ENCODE measurements around the gene RPL10A. TPM values are rescaled to one million over a fixed set of nuclear protein-coding genes. Genes with fewer than 3 reads are reported as not detected.

The RPL10A gene
- total and polyA plus RNA-seq, 5 donors = 608 to 717 (median 617) TPM

GRCh38 chr6:35486005-35486925, 18.1 kb downstream of the RPL10A start:
- H3K27ac ChIP-seq (ENCODE audit: low read length) = peak overlapping the region; percentile 1
- intact Hi-C loops (cut with DNase I) = no loop called here
- 53% methylated on average over 61 of the region's 61 CpGs for WGBS
- no peak overlapping the region for H3K4me3 ChIP-seq (ENCODE audit: low read length)
- DNase-seq = peak; percentile 71 to 89 (median 86)
- peak; percentile 28 to 49 for ATAC-seq
- H3K4me1 ChIP-seq (ENCODE audit: control insufficient read depth, insufficient read depth, low read length) = peaks cover 11% of the 10 kb centered on the region
- no peaks in the 10 kb centered on the region for H3K9me3 ChIP-seq (ENCODE audit: control insufficient read depth, low read length)
- no peaks in the 10 kb centered on the region for H3K27me3 ChIP-seq (ENCODE audit: control insufficient read depth, insufficient read depth)

- intact Hi-C loops (cut with DNase I) = no loop called here
- Histone ChIP-seq H3K4me3 (ENCODE audit: low read length) (no peak overlapping the region), H3K27me3 (ENCODE audit: control insufficient read depth, insufficient read depth) (no peaks in the 10 kb centered on the region), H3K27ac (ENCODE audit: low read length) (peak overlapping the region; percentile 15), H3K9me3 (ENCODE audit: control insufficient read depth, low read length) (no peaks in the 10 kb centered on the region), H3K4me1 (ENCODE audit: control insufficient read depth, insufficient read depth, low read length) (peaks cover 11% of the 10 kb centered on the region)
- ATAC-seq (no peak), DNase-seq (no peak)
- WGBS = 43% methylated on average over 9 of the region's 9 CpGs
These were observed 19.7 kb downstream of the RPL10A start for GRCh38 chr6:35487658-35488516.

GRCh38 chr6:35488517-35488862, 20.3 kb downstream of the RPL10A start:
- no peaks in the 10 kb centered on the region for H3K27me3 ChIP-seq (ENCODE audit: control insufficient read depth, insufficient read depth)
- no peak overlapping the region for H3K27ac ChIP-seq (ENCODE audit: low read length)
- H3K4me1 ChIP-seq (ENCODE audit: control insufficient read depth, insufficient read depth, low read length) = peaks cover 11% of the 10 kb centered on the region
- intact Hi-C loops (cut with DNase I) = no loop called here
- WGBS = 72% methylated on average over 9 of the region's 9 CpGs
- no peaks in the 10 kb centered on the region for H3K9me3 ChIP-seq (ENCODE audit: control insufficient read depth, low read length)
- ATAC-seq (no peak), DNase-seq (peak in 1 of 3 donors; percentile 11)
- H3K4me3 ChIP-seq (ENCODE audit: low read length) = no peak overlapping the region

GRCh38 chr6:35489066-35489465, 20.9 kb downstream of the RPL10A start:
- DNase-seq = peak in 1 of 3 donors; percentile 18
- intact Hi-C loops (cut with DNase I) = no loop called here
- no peak overlapping the region for H3K4me3 ChIP-seq (ENCODE audit: low read length)
- 86% methylated on average over 1 of the region's 1 CpG for WGBS
- peak overlapping the region; percentile 14 for H3K27ac ChIP-seq (ENCODE audit: low read length)
- no peak for ATAC-seq
- H3K4me1 ChIP-seq (ENCODE audit: control insufficient read depth, insufficient read depth, low read length) = peaks cover 12% of the 10 kb centered on the region
- no peaks in the 10 kb centered on the region for H3K9me3 ChIP-seq (ENCODE audit: control insufficient read depth, low read length)
- no peaks in the 10 kb centered on the region for H3K27me3 ChIP-seq (ENCODE audit: control insufficient read depth, insufficient read depth)

DNA sequence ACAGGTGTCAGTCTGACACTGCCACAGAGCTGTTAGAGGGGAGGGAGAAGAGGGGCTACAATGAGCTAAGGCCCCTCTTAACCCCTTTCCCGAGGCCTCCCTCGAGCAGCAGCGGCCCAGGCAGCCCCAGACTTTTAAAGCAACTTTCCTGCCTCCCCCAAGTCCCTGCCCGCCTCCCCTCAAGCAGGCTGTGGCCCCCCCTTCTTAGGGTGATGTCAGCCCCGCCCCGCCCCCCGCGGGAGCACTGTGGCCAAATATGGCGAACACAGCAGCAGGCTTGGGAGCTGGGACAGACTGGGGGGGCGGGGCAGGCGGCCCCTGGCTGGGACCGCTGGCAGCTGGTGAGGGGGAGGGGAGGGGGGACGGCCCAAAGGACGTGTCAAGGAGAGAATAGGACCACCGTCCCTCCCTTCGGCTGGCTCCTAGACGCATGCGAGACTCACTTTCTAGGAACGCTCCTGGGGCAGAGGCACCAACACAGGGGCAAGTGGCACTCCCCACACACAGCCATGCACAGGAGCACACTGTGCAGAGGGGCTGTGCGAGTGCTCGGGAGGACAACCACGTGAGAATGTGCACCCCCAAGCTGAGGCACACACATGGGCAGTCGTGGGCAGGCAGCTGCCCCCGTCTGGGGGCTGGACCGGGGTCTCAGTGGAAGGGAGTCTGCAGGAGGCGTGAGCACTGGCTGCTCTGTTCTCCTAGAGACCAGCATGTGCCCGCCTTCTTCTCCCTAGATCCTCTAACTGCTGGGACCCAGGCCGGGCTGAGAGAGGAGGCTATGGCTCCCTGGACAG, 22.0 kb downstream of the RPL10A start:
- no peak overlapping the region for H3K4me3 ChIP-seq (ENCODE audit: low read length)
- H3K27ac ChIP-seq (ENCODE audit: low read length) = peak overlapping the region; percentile 79
- no peaks in the 10 kb centered on the region for H3K9me3 ChIP-seq (ENCODE audit: control insufficient read depth, low read length)
- intact Hi-C loops (cut with DNase I) = no loop called here
- ATAC-seq (peak; percentile 66 to 68), DNase-seq (peak; percentile 88 to 96 (median 94))
- peaks cover 13% of the 10 kb centered on the region for H3K4me1 ChIP-seq (ENCODE audit: control insufficient read depth, insufficient read depth, low read length)
- WGBS = 18% methylated on average over 28 of the region's 28 CpGs
- no peaks in the 10 kb centered on the region for H3K27me3 ChIP-seq (ENCODE audit: control insufficient read depth, insufficient read depth)

DNA sequence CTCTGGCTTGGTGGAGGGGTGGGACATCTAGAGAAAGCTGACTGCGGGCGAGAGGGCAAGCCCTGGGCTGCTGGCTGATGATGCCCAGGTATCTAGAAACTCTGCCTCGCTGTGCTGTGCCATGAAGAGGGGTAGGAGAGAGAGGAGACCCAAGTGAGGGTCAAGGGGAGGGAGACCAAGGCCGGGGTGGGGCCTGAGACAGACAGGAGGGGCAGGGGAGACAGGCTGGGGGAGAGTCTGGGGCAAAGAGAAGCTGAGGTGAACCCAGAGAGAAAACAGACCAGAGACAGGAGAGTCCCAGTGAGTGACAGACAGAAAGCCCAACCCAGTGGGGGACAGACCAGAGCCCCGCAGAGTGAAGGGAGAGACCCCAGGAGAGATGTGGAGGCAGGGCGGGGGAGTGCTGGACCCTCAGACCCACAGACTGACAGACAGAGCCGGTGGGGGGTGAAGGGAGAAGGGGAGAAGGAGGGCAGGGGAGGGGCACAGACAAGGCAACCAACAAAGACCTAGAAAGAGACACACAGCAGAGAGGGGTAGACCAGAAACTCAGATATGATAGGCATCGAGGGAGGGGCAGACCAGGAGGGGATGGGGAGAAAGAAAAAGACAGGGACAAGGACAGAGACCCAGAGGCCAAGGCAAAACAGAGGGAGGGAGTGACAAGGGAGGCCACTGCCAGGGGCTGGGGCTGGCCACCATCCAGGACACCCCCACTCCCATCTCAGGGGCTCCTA, 22.8 kb downstream of the RPL10A start:
- intact Hi-C loops (cut with DNase I) = no loop called here
- ATAC-seq (no peak), DNase-seq (peak in 1 of 3 donors; percentile 38)
- Histone ChIP-seq H3K4me3 (ENCODE audit: low read length) (no peak overlapping the region), H3K4me1 (ENCODE audit: control insufficient read depth, insufficient read depth, low read length) (peaks cover 11% of the 10 kb centered on the region), H3K27ac (ENCODE audit: low read length) (peak overlapping the region; percentile 63), H3K9me3 (ENCODE audit: control insufficient read depth, low read length) (no peaks in the 10 kb centered on the region), H3K27me3 (ENCODE audit: control insufficient read depth, insufficient read depth) (no peaks in the 10 kb centered on the region)
- 42% methylated on average over 8 of the region's 8 CpGs for WGBS

DNA sequence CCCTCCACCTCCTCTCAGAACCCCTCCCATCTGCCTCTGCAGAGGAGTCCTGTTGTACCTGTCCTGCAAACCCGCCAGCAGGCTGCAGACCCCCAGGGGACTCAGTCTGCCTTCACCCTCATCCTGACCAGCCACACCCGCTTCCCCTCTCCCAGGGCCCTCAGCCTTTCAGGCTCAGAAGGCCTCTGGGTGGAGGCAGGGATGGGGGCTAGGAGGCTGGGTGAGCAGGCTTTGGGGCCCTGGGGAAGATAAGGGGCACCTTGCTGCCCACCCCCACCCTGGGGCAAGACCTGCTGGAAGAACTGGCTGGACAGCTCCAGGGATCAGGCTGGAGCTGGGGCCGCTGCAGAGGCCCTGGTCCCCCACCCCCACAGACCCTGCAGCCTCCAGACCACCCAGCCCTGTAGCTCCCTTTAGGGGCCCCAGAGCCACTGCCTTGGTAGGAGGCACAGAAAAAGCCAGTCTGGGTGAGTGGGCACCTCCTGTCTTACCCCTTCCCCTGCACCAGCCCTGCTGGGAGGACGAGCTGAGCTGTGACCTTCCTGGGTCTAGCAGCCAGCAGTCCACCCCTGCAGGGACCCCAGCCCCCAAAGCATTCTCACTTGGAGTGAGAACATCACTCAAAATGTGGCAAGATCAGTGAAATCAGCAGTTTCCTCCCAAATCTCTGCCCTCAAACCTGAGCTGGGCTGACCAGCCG, 23.5 kb downstream of the RPL10A start:
- H3K4me1 ChIP-seq (ENCODE audit: control insufficient read depth, insufficient read depth, low read length) = peaks cover 11% of the 10 kb centered on the region
- DNase-seq (peak in 1 of 3 donors; percentile 55), ATAC-seq (no peak)
- 62% methylated on average over 5 of the region's 5 CpGs for WGBS
- no peaks in the 10 kb centered on the region for H3K27me3 ChIP-seq (ENCODE audit: control insufficient read depth, insufficient read depth)
- no peaks in the 10 kb centered on the region for H3K9me3 ChIP-seq (ENCODE audit: control insufficient read depth, low read length)
- intact Hi-C loops (cut with DNase I) = no loop called here
- H3K27ac ChIP-seq (ENCODE audit: low read length) = peak overlapping the region; percentile 2
- no peak overlapping the region for H3K4me3 ChIP-seq (ENCODE audit: low read length)

DNA sequence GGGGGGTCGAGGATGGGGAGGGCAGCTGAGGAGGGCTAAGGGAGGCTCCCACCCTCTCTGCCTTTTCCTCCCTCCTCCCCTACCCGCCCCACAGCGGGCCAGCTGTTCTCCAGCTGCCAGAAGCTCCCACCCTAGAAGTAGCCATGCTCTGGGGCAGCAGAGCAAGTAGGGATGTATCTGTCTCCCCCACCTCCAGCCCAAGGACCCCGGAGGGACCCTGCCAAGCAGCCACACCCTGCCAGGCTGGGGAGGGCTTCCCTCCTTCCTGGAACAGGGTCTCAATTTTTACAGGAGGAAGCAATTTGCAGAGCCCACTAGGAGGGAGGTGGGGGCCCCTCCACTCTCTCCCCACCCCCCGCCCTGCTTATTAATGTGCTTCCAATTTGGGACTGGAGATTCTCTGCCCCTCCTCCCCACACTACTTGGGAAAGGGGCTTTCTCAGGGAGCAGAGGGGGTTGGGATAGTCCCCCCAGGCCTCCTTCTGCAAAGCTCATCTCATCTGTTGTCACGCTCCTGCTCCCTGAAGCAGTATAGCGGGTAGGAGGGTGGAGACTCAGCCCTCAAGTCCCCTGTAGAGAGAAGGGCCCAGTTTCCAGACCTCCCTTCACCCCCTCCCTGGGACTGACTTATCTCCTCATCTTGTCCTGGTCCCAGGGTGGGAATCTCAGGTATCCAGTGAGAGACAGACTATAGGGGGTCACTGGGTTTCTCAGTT, 24.2 kb downstream of the RPL10A start:
- ATAC-seq (no peak), DNase-seq (peak in 1 of 3 donors; percentile 6)
- Histone ChIP-seq H3K27ac (ENCODE audit: low read length) (no peak overlapping the region), H3K27me3 (ENCODE audit: control insufficient read depth, insufficient read depth) (no peaks in the 10 kb centered on the region), H3K9me3 (ENCODE audit: control insufficient read depth, low read length) (no peaks in the 10 kb centered on the region), H3K4me1 (ENCODE audit: control insufficient read depth, insufficient read depth, low read length) (peaks cover 11% of the 10 kb centered on the region), H3K4me3 (ENCODE audit: low read length) (no peak overlapping the region)
- intact Hi-C loops (cut with DNase I) = no loop called here
- 43% methylated on average over 7 of the region's 7 CpGs for WGBS

- intact Hi-C loops (cut with DNase I) = no loop called here
- H3K4me3 ChIP-seq (ENCODE audit: low read length) = no peak overlapping the region
- WGBS = 79% methylated on average over 7 of the region's 7 CpGs
- H3K27me3 ChIP-seq (ENCODE audit: control insufficient read depth, insufficient read depth) = no peaks in the 10 kb centered on the region
- no peaks in the 10 kb centered on the region for H3K9me3 ChIP-seq (ENCODE audit: control insufficient read depth, low read length)
- no peak overlapping the region for H3K27ac ChIP-seq (ENCODE audit: low read length)
- ATAC-seq (no peak), DNase-seq (peak in 1 of 3 donors; percentile 24)
- H3K4me1 ChIP-seq (ENCODE audit: control insufficient read depth, insufficient read depth, low read length) = peaks cover 8% of the 10 kb centered on the region
These were observed 24.7 kb downstream of the RPL10A start for GRCh38 chr6:35492974-35493284.
